HG03354 (cell line): ENCODE results near the gene ADARB2.

ENCODE experiments used
- ATAC-seq: cut with Tn5 transposase; IDR thresholded peaks from one replicate; pipeline ENCODE4 v1.9.1; 2021; ENCODE audit warnings: mild to moderate bottlenecking; ENCODE audit not compliant: unreplicated experiment, poor library complexity, severe bottlenecking

ADARB2 gene

GRCh38 chr10:1203704-1204103 is 533.6 kb downstream of the ADARB2 start:
- no peak for ATAC-seq

- no peak for ATAC-seq
Measured at GRCh38 chr10:1203216-1203615, 534.1 kb downstream of the ADARB2 start.

- ATAC-seq: no peak
Measured at GRCh38 chr10:1202343-1202742, 535.0 kb downstream of the ADARB2 start.

GRCh38 chr10:1200866-1201807 is 536.2 kb downstream of the ADARB2 start:
- ATAC-seq: no peak

- no peak for ATAC-seq
Measured at GRCh38 chr10:1199897-1200721, 537.2 kb downstream of the ADARB2 start.

GRCh38 chr10:1199345-1199673 is 538.0 kb downstream of the ADARB2 start:
- no peak for ATAC-seq

GRCh38 chr10:1198453-1199344 is 538.6 kb downstream of the ADARB2 start:
- no peak for ATAC-seq

GRCh38 chr10:1197384-1197783 is 539.9 kb downstream of the ADARB2 start:
- no peak for ATAC-seq

- ATAC-seq: no peak
Measured at GRCh38 chr10:1196656-1197055, 540.7 kb downstream of the ADARB2 start.

GRCh38 chr10:1195828-1196227 is 541.5 kb downstream of the ADARB2 start:
- no peak for ATAC-seq

- no peak for ATAC-seq
Measured at GRCh38 chr10:1194161-1194560, 543.2 kb downstream of the ADARB2 start.

GRCh38 chr10:1193561-1193960 is 543.8 kb downstream of the ADARB2 start:
- ATAC-seq: no peak

- no peak for ATAC-seq
Measured at GRCh38 chr10:1191752-1192151, 545.6 kb downstream of the ADARB2 start.

GRCh38 chr10:1190791-1191490 is 546.4 kb downstream of the ADARB2 start:
- no peak for ATAC-seq

GRCh38 chr10:1190052-1190395 is 547.3 kb downstream of the ADARB2 start:
- ATAC-seq: no peak

GRCh38 chr10:1189166-1190051 is 547.9 kb downstream of the ADARB2 start:
- ATAC-seq: no peak

- ATAC-seq: no peak
Measured at GRCh38 chr10:1188558-1189135, 548.7 kb downstream of the ADARB2 start.

- no peak for ATAC-seq
Measured at GRCh38 chr10:1187855-1188557, 549.3 kb downstream of the ADARB2 start.
